Measurements from ENCODE around the gene TAOK1. TPM values are rescaled to one million over a fixed set of nuclear protein-coding genes. Genes with fewer than 3 reads are reported as not detected.

TAOK1 gene
- total RNA-seq, 1 experiment from 2014 or later = 87.1 TPM

- DNase-seq (ENCODE audit: low spot score) = peak; percentile 8
- CTCF ChIA-PET = interaction anchor here (0.6 to 3.4 kb wide), 5 partner anchors 8 to 784 kb away, joined by 3 to 13 read pairs (median 7); no protein-coding TSS in a partner anchor
Measured at GRCh38 chr17:29561554-29562517, 171.7 kb downstream of the TAOK1 start.

GRCh38 chr17:29562615-29563014 is 172.5 kb downstream of the TAOK1 start:
- H3K4me1 Mint-ChIP-seq = peaks cover 8% of the 10 kb centered on the region
- H3K36me3 Mint-ChIP-seq = no peaks in the 10 kb centered on the region
- H3K4me3 Mint-ChIP-seq = no peak overlapping the region
- no peak for TF ChIP-seq ATF6 (CRISPR knock-in tag; IDR thresholded peaks at IDR 0.05)
- no peak for ATAC-seq
- peak; percentile 5 for DNase-seq (ENCODE audit: low spot score)
- no peak overlapping the region for H3K27ac Mint-ChIP-seq
- ChIA-PET POLR2A (no interaction called here), CTCF (interaction anchor here (0.6 to 3.4 kb wide), 4 partner anchors 26 to 785 kb away, joined by 4 to 13 read pairs (median 10); no protein-coding TSS in a partner anchor)
- no peaks in the 10 kb centered on the region for H3K9me3 Mint-ChIP-seq
- H3K27me3 Mint-ChIP-seq (ENCODE audit: low read depth) = peaks cover 37% of the 10 kb centered on the region

More at GRCh38 chr17:29561554-29562517, 171.7 kb downstream of the TAOK1 start:
- no peak for ATAC-seq
- H3K4me1 Mint-ChIP-seq = peaks cover 8% of the 10 kb centered on the region
- H3K4me3 Mint-ChIP-seq = no peak overlapping the region
- TF ChIP-seq CDX4 (CRISPR knock-in tag; IDR thresholded peaks at IDR 0.05; ENCODE audit: borderline replicate concordance) = no peak
- no peak for TF ChIP-seq CREM (CRISPR knock-in tag; IDR thresholded peaks at IDR 0.05)
- TF ChIP-seq ERG (CRISPR knock-in tag; IDR thresholded peaks at IDR 0.05) = no peak
- TF ChIP-seq NFATC4 (CRISPR knock-in tag; IDR thresholded peaks at IDR 0.05) = no peak
- no peak for TF ChIP-seq TEAD4 (CRISPR knock-in tag; IDR thresholded peaks at IDR 0.05)
- no peaks in the 10 kb centered on the region for H3K9me3 Mint-ChIP-seq
- peaks cover 32% of the 10 kb centered on the region for H3K27me3 Mint-ChIP-seq (ENCODE audit: low read depth)
- no peak overlapping the region for H3K27ac Mint-ChIP-seq
- no peaks in the 10 kb centered on the region for H3K36me3 Mint-ChIP-seq
- POLR2A ChIA-PET = no interaction called here

- H3K9me3 Mint-ChIP-seq = no peaks in the 10 kb centered on the region
- POLR2A ChIA-PET = no interaction called here
- peaks cover 8% of the 10 kb centered on the region for H3K4me1 Mint-ChIP-seq
- DNase-seq (ENCODE audit: low spot score) (peak; percentile 6), ATAC-seq (no peak)
- H3K36me3 Mint-ChIP-seq = no peaks in the 10 kb centered on the region
- no peak overlapping the region for H3K27ac Mint-ChIP-seq
- no peak overlapping the region for H3K4me3 Mint-ChIP-seq
- CTCF ChIA-PET = interaction anchor here (0.6 to 11.4 kb wide), 3 partner anchors 49 to 194 kb away, joined by 3 to 112 read pairs (median 13); no protein-coding TSS in a partner anchor
- H3K27me3 Mint-ChIP-seq (ENCODE audit: low read depth) = peaks cover 42% of the 10 kb centered on the region
- TF ChIP-seq ZNF416 (CRISPR knock-in tag; IDR thresholded peaks at IDR 0.05) (no peak), SOX15 (CRISPR knock-in tag; IDR thresholded peaks at IDR 0.05) (no peak), CDX4 (CRISPR knock-in tag; IDR thresholded peaks at IDR 0.05; ENCODE audit: borderline replicate concordance) (no peak), ETV6 (CRISPR knock-in tag; IDR thresholded peaks at IDR 0.05) (no peak), GABPB1 (CRISPR knock-in tag; IDR thresholded peaks at IDR 0.05) (no peak), CREB1 (CRISPR knock-in tag; IDR thresholded peaks at IDR 0.05) (no peak), USF2 (CRISPR knock-in tag; IDR thresholded peaks at IDR 0.05) (no peak), NFYB (CRISPR knock-in tag; conservative IDR thresholded peaks at IDR 0.05; ENCODE audit: low read depth) (no peak), GRHL2 (CRISPR knock-in tag; IDR thresholded peaks at IDR 0.05; ENCODE audit: insufficient replicate concordance, severe bottlenecking) (no peak), ZNF425 (CRISPR knock-in tag; conservative IDR thresholded peaks at IDR 0.05) (no peak), STAT6 (CRISPR knock-in tag; conservative IDR thresholded peaks at IDR 0.05; ENCODE audit: low read depth) (no peak), FOXP4 (CRISPR knock-in tag; IDR thresholded peaks at IDR 0.05) (no peak)
Measured at GRCh38 chr17:29563816-29564215, 173.7 kb downstream of the TAOK1 start.
